K562 (cell line): Measurements from ENCODE around the gene CHAC1. TPM values are rescaled to one million over a fixed set of nuclear protein-coding genes. Genes with fewer than 3 reads are reported as not detected.

Experiments
- FOXP1 ChIP-seq: sonication (generic); formaldehyde crosslinking; IDR thresholded peaks from 2 replicates; pipeline ENCODE4 v1.8.0; 2022; ENCODE audit warnings: mild to moderate bottlenecking, missing genetic modification reagents
- GABPB1 ChIP-seq: sonication (generic); formaldehyde crosslinking; IDR thresholded peaks from 2 replicates; pipeline ENCODE4 v1.8.0; 2022; ENCODE audit warnings: mild to moderate bottlenecking, missing genetic modification reagents
- HMGN3 ChIP-seq: IDR thresholded peaks from 2 replicates; pipeline ENCODE4 v1.6.1; 2011; ENCODE audit warnings: borderline replicate concordance, low read depth, mild to moderate bottlenecking, mixed read lengths, low read length; ENCODE audit not compliant: insufficient read length; ENCODE audit errors: extremely low read depth
- KDM2B ChIP-seq: fragments of 250-450 bp; sonication (Bioruptor Pico); IDR thresholded peaks from 2 replicates; pipeline ENCODE4 v1.8.0; 2021; ENCODE audit warnings: mild to moderate bottlenecking, moderate library complexity
- MAFF ChIP-seq: IDR thresholded peaks from 2 replicates; pipeline ENCODE4 v1.6.1; 2012; ENCODE audit warnings: low read length, improper control_type of control experiment
- MBD2 ChIP-seq: sonication (generic); IDR thresholded peaks from 2 replicates; pipeline ENCODE4 v1.6.1; 2016; ENCODE audit warnings: low read depth, borderline replicate concordance
- NR2F6 ChIP-seq: fragments of 450-650 bp; formaldehyde crosslinking; IDR thresholded peaks from 2 replicates; pipeline ENCODE4 v1.4.0; 2020; ENCODE audit warnings: mild to moderate bottlenecking
- PRMT5 ChIP-seq: sonication (generic); formaldehyde crosslinking; IDR thresholded peaks from 2 replicates; pipeline ENCODE4 v1.5.0; 2020; ENCODE audit warnings: missing genetic modification reagents
- RAD21 ChIP-seq, 2 experiments: fragments of 250-450 bp in 1 of 2; fragments of 450-650 bp in 1 of 2; sonication (Bioruptor Pico) in 1 of 2; formaldehyde crosslinking in 1 of 2; IDR thresholded peaks in 1 of 2; conservative IDR thresholded peaks in 1 of 2; 2 replicates each; pipeline versions ENCODE4 v1.4.0 to v1.8.0; 2020 to 2022; ENCODE audit warnings: mild to moderate bottlenecking in 2 of 2, moderate library complexity in 1 of 2
- SLC30A9 ChIP-seq: fragments of 250-450 bp; sonication (Bioruptor Pico); IDR thresholded peaks from 2 replicates; pipeline ENCODE4 v1.8.0; 2022; ENCODE audit warnings: mild to moderate bottlenecking, moderate library complexity
- SNRNP70 ChIP-seq: fragments of 200-400 bp; formaldehyde crosslinking; optimal IDR thresholded peaks from 2 replicates; pipeline ENCODE3; 2017; ENCODE audit warnings: low read depth, low read length
- SREBF2 ChIP-seq: sonication (generic); formaldehyde crosslinking; IDR thresholded peaks from 2 replicates; pipeline ENCODE4 v1.4.0; 2020; ENCODE audit warnings: mild to moderate bottlenecking, missing genetic modification reagents
- STAG1 ChIP-seq: sonication (generic); formaldehyde crosslinking; IDR thresholded peaks from 2 replicates; pipeline ENCODE4 v1.5.0; 2020; ENCODE audit warnings: missing genetic modification reagents, borderline replicate concordance
- TAF15 ChIP-seq: fragments of 200-400 bp; formaldehyde crosslinking; IDR thresholded peaks from 2 replicates; pipeline ENCODE4 v1.6.1; 2017; ENCODE audit warnings: mild to moderate bottlenecking, low read depth, low read length, moderate library complexity
- TCFL5 ChIP-seq: fragments of 250-450 bp; sonication (Bioruptor Pico); conservative IDR thresholded peaks from 2 replicates; pipeline ENCODE4 v1.6.1; 2021; ENCODE audit warnings: mild to moderate bottlenecking, moderate library complexity, matching md5 sums
- TEAD1 ChIP-seq, 2 experiments: fragments of 450-650 bp in 1 of 2; sonication (generic) in 1 of 2; formaldehyde crosslinking; IDR thresholded peaks; 2 replicates each; pipeline versions ENCODE4 v1.4.0 to v1.8.0; 2020 to 2022; ENCODE audit warnings: mild to moderate bottlenecking in 2 of 2, missing genetic modification reagents in 1 of 2
- U2AF1 ChIP-seq: fragments of 200-400 bp; formaldehyde crosslinking; optimal IDR thresholded peaks from 2 replicates; pipeline ENCODE3; 2017; ENCODE audit warnings: mild to moderate bottlenecking, low read depth, low read length, moderate library complexity
- ZBTB8A ChIP-seq: fragments of 450-650 bp; IDR thresholded peaks from 2 replicates; pipeline ENCODE4 v1.6.1; 2018; ENCODE audit warnings: mild to moderate bottlenecking, moderate library complexity; ENCODE audit not compliant: partially characterized antibody
- ZNF41 ChIP-seq: fragments of 250-450 bp; sonication (Bioruptor Pico); conservative IDR thresholded peaks from 2 replicates; pipeline ENCODE4 v1.4.0; 2020; ENCODE audit warnings: mild to moderate bottlenecking
- polyA plus RNA-seq, 8 experiments: library from polyadenylated mRNA; depleted of rRNA in 4 of 8; stranded (reverse) in 5 of 8; unstranded in 3 of 8; fragments of >200 nt; fragmentation: Nextera tagmentation in 2 of 8; fragmentation: Illumina TruSeq in 1 of 8; extraction: Ambion mirVana in 2 of 8; extraction: Trizol in 1 of 8; gene quantifications; 2 replicates each; pipeline versions ENCODE4 v1.2.1 to v1.2.3, GENCODE V29; 2011 to 2014; ENCODE audit warnings: inconsistent platforms in 1 of 8, missing spikeins in 1 of 8
- total RNA-seq, 7 experiments: library from RNA; depleted of rRNA in 6 of 7; stranded (reverse); fragments of >200 nt in 6 of 7; fragmentation: Illumina TruSeq in 2 of 7; extraction: Trizol in 2 of 7; gene quantifications; 2 replicates each; pipeline versions ENCODE4 v1.2.1 to v1.2.3, GENCODE V29; 2011 to 2021; ENCODE audit warnings: low replicate concordance in 1 of 7
- TF ChIP-seq, protein P1 (sequence below): fragments of 450-650 bp; IDR thresholded peaks from 2 replicates; pipeline ENCODE4 v1.6.1; 2016; ENCODE audit warnings: mild to moderate bottlenecking
- TF ChIP-seq, protein P2 (sequence below): sonication (generic); formaldehyde crosslinking; IDR thresholded peaks from 2 replicates; pipeline ENCODE4 v1.8.1; 2023; ENCODE audit warnings: missing genetic modification reagents, mild to moderate bottlenecking, borderline replicate concordance

Gene CHAC1
- total and polyA plus RNA-seq, 9 of the 15 experiments (the other 6 are each of a cell fraction or from before 2014, with no cell fraction given): 0.47 to 39.0 (median 7.5) TPM

DNA sequence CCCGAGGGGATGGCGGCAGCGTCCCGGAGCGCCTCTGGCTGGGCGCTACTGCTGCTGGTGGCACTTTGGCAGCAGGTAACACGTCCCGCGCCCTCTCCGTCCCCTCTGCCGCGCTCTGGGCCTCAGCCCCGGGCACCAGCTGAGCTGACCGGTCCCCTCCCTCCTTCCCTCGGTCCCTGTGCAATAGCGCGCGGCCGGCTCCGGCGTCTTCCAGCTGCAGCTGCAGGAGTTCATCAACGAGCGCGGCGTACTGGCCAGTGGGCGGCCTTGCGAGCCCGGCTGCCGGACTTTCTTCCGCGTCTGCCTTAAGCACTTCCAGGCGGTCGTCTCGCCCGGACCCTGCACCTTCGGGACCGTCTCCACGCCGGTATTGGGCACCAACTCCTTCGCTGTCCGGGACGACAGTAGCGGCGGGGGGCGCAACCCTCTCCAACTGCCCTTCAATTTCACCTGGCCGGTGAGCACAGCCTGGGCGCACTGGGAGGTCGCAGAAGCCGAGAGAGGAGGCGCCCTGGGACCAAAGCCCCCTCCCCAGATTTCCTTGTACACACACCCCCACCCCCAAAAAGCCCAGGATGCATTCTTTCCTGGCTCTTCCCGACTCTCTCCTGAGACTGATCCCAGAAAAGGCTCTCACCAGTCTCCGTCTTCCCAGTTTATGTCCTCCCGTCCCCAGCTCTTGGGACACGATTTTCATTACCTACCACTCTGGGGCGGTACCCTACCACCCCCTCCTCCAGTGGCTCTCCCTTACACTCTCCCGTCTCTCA is 23.4 kb upstream of the CHAC1 start (continued):
- no peak for TF ChIP-seq HMGN3
- TF ChIP-seq TAF15: no peak
- TF ChIP-seq RAD21 (CRISPR knock-in tag; conservative IDR thresholded peaks at IDR 0.05 in 1 of 2, IDR thresholded peaks at IDR 0.05 in 1 of 2): no peak
- no peak for TF ChIP-seq NR2F6
- TF ChIP-seq MBD2: peak; percentile 20; the same call in 1 of the 2 replicates
- TF ChIP-seq, protein P1, sequence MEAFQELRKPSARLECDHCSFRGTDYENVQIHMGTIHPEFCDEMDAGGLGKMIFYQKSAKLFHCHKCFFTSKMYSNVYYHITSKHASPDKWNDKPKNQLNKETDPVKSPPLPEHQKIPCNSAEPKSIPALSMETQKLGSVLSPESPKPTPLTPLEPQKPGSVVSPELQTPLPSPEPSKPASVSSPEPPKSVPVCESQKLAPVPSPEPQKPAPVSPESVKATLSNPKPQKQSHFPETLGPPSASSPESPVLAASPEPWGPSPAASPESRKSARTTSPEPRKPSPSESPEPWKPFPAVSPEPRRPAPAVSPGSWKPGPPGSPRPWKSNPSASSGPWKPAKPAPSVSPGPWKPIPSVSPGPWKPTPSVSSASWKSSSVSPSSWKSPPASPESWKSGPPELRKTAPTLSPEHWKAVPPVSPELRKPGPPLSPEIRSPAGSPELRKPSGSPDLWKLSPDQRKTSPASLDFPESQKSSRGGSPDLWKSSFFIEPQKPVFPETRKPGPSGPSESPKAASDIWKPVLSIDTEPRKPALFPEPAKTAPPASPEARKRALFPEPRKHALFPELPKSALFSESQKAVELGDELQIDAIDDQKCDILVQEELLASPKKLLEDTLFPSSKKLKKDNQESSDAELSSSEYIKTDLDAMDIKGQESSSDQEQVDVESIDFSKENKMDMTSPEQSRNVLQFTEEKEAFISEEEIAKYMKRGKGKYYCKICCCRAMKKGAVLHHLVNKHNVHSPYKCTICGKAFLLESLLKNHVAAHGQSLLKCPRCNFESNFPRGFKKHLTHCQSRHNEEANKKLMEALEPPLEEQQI: no peak
- TF ChIP-seq, protein P2, sequence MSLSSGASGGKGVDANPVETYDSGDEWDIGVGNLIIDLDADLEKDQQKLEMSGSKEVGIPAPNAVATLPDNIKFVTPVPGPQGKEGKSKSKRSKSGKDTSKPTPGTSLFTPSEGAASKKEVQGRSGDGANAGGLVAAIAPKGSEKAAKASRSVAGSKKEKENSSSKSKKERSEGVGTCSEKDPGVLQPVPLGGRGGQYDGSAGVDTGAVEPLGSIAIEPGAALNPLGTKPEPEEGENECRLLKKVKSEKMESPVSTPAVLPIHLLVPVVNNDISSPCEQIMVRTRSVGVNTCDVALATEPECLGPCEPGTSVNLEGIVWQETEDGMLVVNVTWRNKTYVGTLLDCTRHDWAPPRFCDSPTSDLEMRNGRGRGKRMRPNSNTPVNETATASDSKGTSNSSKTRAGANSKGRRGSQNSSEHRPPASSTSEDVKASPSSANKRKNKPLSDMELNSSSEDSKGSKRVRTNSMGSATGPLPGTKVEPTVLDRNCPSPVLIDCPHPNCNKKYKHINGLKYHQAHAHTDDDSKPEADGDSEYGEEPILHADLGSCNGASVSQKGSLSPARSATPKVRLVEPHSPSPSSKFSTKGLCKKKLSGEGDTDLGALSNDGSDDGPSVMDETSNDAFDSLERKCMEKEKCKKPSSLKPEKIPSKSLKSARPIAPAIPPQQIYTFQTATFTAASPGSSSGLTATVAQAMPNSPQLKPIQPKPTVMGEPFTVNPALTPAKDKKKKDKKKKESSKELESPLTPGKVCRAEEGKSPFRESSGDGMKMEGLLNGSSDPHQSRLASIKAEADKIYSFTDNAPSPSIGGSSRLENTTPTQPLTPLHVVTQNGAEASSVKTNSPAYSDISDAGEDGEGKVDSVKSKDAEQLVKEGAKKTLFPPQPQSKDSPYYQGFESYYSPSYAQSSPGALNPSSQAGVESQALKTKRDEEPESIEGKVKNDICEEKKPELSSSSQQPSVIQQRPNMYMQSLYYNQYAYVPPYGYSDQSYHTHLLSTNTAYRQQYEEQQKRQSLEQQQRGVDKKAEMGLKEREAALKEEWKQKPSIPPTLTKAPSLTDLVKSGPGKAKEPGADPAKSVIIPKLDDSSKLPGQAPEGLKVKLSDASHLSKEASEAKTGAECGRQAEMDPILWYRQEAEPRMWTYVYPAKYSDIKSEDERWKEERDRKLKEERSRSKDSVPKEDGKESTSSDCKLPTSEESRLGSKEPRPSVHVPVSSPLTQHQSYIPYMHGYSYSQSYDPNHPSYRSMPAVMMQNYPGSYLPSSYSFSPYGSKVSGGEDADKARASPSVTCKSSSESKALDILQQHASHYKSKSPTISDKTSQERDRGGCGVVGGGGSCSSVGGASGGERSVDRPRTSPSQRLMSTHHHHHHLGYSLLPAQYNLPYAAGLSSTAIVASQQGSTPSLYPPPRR: peak; percentile 48; the same call in 1 of the 2 replicates
- 0 out of 4 replicates have a peak, but pooled peaks of 1 of the 2 experiments have one; percentile 29 for TF ChIP-seq TEAD1 (CRISPR knock-in tag; IDR thresholded peaks at IDR 0.05)
- TF ChIP-seq U2AF1: peak; percentile 42
- TF ChIP-seq ZNF41 (CRISPR knock-in tag): no peak
- TF ChIP-seq MAFF: no peak
- TF ChIP-seq GABPB1 (CRISPR knock-in tag): no peak
- no peak for TF ChIP-seq SNRNP70
- no peak for TF ChIP-seq PRMT5 (CRISPR knock-in tag)
- no peak for TF ChIP-seq STAG1 (CRISPR knock-in tag)
- no peak for TF ChIP-seq SLC30A9
- peak; percentile 77; the same call in 1 of the 2 replicates for TF ChIP-seq KDM2B (CRISPR knock-in tag)
- no peak for TF ChIP-seq SREBF2 (CRISPR knock-in tag)
- TF ChIP-seq FOXP1 (CRISPR knock-in tag): no peak; the same call in 1 of the 2 replicates
- TF ChIP-seq ZBTB8A: no peak
- no peak for TF ChIP-seq TCFL5
